AG04450 (cell line): ENCODE results near the gene CD160. TPM values are rescaled to one million over a fixed set of nuclear protein-coding genes. Genes with fewer than 3 reads are reported as not detected.

Source experiments
- CTCF ChIA-PET: fragments of 300-600, 350-600 bp; formaldehyde crosslinking; extraction: SDS; loops from one replicate; lab custom pipeline; 2022; ENCODE audit warnings: antibody characterized with exemption, inconsistent platforms; lab: Charles Lee
- POLR2A ChIA-PET: fragments of 350-600 bp; formaldehyde crosslinking; extraction: SDS; loops from one replicate; lab custom pipeline; 2021; ENCODE audit warnings: antibody characterized with exemption, inconsistent platforms; lab: Yijun Ruan, JAX
- DNase-seq: peaks from one replicate; pipeline ENCODE4 v3.0.0-alpha.2; 2011; ENCODE audit warnings: low read depth, low spot score
- H3K27ac ChIP-seq: one replicate; pipeline ENCODE4 v1.5.1; 2012; ENCODE audit warnings: low read depth, low read length, control low read depth
- H3K27me3 ChIP-seq: one replicate; pipeline ENCODE4 v1.6.0; 2012; ENCODE audit warnings: low read length; ENCODE audit not compliant: control insufficient read depth, insufficient read depth
- H3K4me3 ChIP-seq: 2 replicates; pipeline ENCODE4 v1.5.1; 2011; ENCODE audit warnings: mild to moderate bottlenecking, low read depth, low read length, control low read depth
- H3K9me3 ChIP-seq: 2 replicates; pipeline ENCODE4 v1.5.1; 2012; ENCODE audit warnings: low read length; ENCODE audit not compliant: control insufficient read depth, insufficient read depth
- CTCF ChIP-seq: IDR thresholded peaks from 2 replicates; pipeline ENCODE4 v1.5.1; 2011; ENCODE audit warnings: low read depth, low read length, control low read depth, inconsistent platforms
- polyA plus RNA-seq: library from polyadenylated mRNA; depleted of rRNA; stranded (reverse); fragments of >200 nt; gene quantifications from 2 replicates; pipeline ENCODE4 v1.2.3, GENCODE V29; 2011

CD160 gene
- polyA plus RNA-seq, 1 experiment = 0.05 TPM

GRCh38 chr1:145705622-145706021 lies 13.7 kb upstream of the CD160 start:
- CTCF ChIA-PET = interaction anchor here (4.6 kb wide), 1 partner anchor 15 kb away, joined by 35 read pairs; the partner anchor contains the start of gene CD160
- TF ChIP-seq CTCF = no peak
- Histone ChIP-seq H3K9me3 (no peaks in the 10 kb centered on the region), H3K27ac (no peak overlapping the region), H3K27me3 (no peaks in the 10 kb centered on the region), H3K4me3 (no peak overlapping the region)
- DNase-seq = no peak
- POLR2A ChIA-PET = no interaction called here

- no peak for TF ChIP-seq CTCF
- Histone ChIP-seq H3K4me3 (no peak overlapping the region), H3K9me3 (no peaks in the 10 kb centered on the region), H3K27me3 (no peaks in the 10 kb centered on the region), H3K27ac (no peak overlapping the region)
- no peak for DNase-seq
- POLR2A ChIA-PET = no interaction called here
- CTCF ChIA-PET = interaction anchor here (4.6 kb wide), 1 partner anchor 14 kb away, joined by 35 read pairs; the partner anchor contains the start of gene CD160
Measured at GRCh38 chr1:145706086-145706664, 13.1 kb upstream of the CD160 start.

- POLR2A ChIA-PET = no interaction called here
- Histone ChIP-seq H3K4me3 (no peak within 1 kb of the TSS), H3K27me3 (no peaks in the 10 kb centered on the region), H3K27ac (peak within 1 kb of the TSS; percentile 31), H3K9me3 (no peaks in the 10 kb centered on the region)
- no peak for TF ChIP-seq CTCF
- DNase-seq = no peak
- CTCF ChIA-PET = interaction anchor here (4.6 kb wide), 1 partner anchor 13 kb away, joined by 35 read pairs; the partner anchor contains the start of gene CD160
Measured at GRCh38 chr1:145707183-145707867, 12.0 kb upstream of the CD160 start, which contains the start of gene PDZK1. Gene PDZK1 (minus strand): TSS chr1:145707368. CDS start chr1:145688021, 19,347 bp downstream.

DNA sequence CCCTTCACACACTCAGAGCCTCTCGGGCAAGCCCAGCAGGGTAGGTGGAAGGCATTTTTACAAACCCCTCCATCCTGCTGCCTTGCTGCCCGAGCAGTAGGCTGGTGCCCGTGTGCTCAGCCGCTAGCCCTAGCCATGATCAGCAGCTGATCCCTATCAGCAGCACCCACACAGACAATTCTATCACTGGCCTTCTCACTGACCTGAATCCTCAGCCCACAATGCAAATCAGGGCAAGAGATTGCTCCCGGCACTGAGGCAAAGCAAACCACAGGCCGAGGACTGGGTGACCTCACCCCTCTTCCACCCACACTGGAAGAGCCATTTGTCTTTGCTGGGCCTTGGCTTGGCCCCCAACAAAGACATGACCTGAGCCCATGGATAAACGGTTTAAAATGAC lies 11.2 kb upstream of the CD160 start:
- CTCF ChIA-PET = interaction anchor here (1.6 to 4.6 kb wide), 2 partner anchors 12 to 269 kb away, joined by 3 to 35 read pairs; partner anchors contain the start of gene CD160
- TF ChIP-seq CTCF = no peak

More for the DNA sequence above, 11.2 kb upstream of the CD160 start:
- no peaks in the 10 kb centered on the region for H3K9me3 ChIP-seq
- H3K27me3 ChIP-seq = no peaks in the 10 kb centered on the region
- H3K27ac ChIP-seq = peak overlapping the region; percentile 31
- peak; percentile 33 for DNase-seq
- H3K4me3 ChIP-seq = no peak overlapping the region
- POLR2A ChIA-PET = no interaction called here
